ENCODE measurements around the gene MPC1L. TPM values are rescaled to one million over a fixed set of nuclear protein-coding genes. Genes with fewer than 3 reads are reported as not detected.

Gene MPC1L
- total and polyA plus RNA-seq, 2 experiments from 2014 or later: not detected

- peaks cover 1% of the 10 kb centered on the region; the same call in 1 of the 3 replicates for H3K4me1 Mint-ChIP-seq
- H3K4me3 Mint-ChIP-seq: no peak overlapping the region
- no peak overlapping the region for H3K27ac Mint-ChIP-seq
- Histone ChIP-seq H3K9me2 (ENCODE audit: insufficient read depth) (no peaks in the 10 kb centered on the region), H4K20me1 (replicated peaks; ENCODE audit: insufficient read depth) (no peaks in the 10 kb centered on the region), H3F3A (replicated peaks; ENCODE audit: low read depth) (peaks cover 6% of the 10 kb centered on the region), H2AFZ (no peak overlapping the region), H3K27ac (ENCODE audit: low read depth) (no peak overlapping the region), H3K27me3 (ENCODE audit: insufficient read depth) (no peaks in the 10 kb centered on the region), H3K36me3 (ENCODE audit: insufficient read depth) (no peaks in the 10 kb centered on the region), H3K4me2 (no peak overlapping the region), H3K4me1 (ENCODE audit: insufficient read depth) (no peaks in the 10 kb centered on the region), H3K79me2 (replicated peaks; ENCODE audit: insufficient read depth) (no peaks in the 10 kb centered on the region), H3K4me3 (no peak overlapping the region)
- DNase-seq (ENCODE audit: low spot score) (no peak), ATAC-seq (no peak)
- no peaks in the 10 kb centered on the region for H3K27me3 Mint-ChIP-seq (ENCODE audit: insufficient read depth, low read depth, poor library complexity)
- no peaks in the 10 kb centered on the region for H3K9me3 Mint-ChIP-seq
- H3K36me3 Mint-ChIP-seq (ENCODE audit: low read depth): no peaks in the 10 kb centered on the region
- TF ChIP-seq ETS1 (IDR thresholded peaks at IDR 0.05) (no peak), STAT1 (IDR thresholded peaks at IDR 0.05; ENCODE audit: unreplicated experiment) (no peak), CREB1 (CRISPR knock-in tag; IDR thresholded peaks at IDR 0.05; ENCODE audit: low read depth) (no peak), POLR2AphosphoS5 (IDR thresholded peaks at IDR 0.05; ENCODE audit: low read depth) (no peak), ZNF114 (CRISPR knock-in tag; IDR thresholded peaks at IDR 0.05) (no peak), EZH2 (IDR thresholded peaks at IDR 0.05; ENCODE audit: low read depth, unreplicated experiment) (no peak), CTCF (conservative IDR thresholded peaks at IDR 0.05; ENCODE audit: low read depth in 2 of 2) (no peak)
- TF ChIP-seq, protein P1, sequence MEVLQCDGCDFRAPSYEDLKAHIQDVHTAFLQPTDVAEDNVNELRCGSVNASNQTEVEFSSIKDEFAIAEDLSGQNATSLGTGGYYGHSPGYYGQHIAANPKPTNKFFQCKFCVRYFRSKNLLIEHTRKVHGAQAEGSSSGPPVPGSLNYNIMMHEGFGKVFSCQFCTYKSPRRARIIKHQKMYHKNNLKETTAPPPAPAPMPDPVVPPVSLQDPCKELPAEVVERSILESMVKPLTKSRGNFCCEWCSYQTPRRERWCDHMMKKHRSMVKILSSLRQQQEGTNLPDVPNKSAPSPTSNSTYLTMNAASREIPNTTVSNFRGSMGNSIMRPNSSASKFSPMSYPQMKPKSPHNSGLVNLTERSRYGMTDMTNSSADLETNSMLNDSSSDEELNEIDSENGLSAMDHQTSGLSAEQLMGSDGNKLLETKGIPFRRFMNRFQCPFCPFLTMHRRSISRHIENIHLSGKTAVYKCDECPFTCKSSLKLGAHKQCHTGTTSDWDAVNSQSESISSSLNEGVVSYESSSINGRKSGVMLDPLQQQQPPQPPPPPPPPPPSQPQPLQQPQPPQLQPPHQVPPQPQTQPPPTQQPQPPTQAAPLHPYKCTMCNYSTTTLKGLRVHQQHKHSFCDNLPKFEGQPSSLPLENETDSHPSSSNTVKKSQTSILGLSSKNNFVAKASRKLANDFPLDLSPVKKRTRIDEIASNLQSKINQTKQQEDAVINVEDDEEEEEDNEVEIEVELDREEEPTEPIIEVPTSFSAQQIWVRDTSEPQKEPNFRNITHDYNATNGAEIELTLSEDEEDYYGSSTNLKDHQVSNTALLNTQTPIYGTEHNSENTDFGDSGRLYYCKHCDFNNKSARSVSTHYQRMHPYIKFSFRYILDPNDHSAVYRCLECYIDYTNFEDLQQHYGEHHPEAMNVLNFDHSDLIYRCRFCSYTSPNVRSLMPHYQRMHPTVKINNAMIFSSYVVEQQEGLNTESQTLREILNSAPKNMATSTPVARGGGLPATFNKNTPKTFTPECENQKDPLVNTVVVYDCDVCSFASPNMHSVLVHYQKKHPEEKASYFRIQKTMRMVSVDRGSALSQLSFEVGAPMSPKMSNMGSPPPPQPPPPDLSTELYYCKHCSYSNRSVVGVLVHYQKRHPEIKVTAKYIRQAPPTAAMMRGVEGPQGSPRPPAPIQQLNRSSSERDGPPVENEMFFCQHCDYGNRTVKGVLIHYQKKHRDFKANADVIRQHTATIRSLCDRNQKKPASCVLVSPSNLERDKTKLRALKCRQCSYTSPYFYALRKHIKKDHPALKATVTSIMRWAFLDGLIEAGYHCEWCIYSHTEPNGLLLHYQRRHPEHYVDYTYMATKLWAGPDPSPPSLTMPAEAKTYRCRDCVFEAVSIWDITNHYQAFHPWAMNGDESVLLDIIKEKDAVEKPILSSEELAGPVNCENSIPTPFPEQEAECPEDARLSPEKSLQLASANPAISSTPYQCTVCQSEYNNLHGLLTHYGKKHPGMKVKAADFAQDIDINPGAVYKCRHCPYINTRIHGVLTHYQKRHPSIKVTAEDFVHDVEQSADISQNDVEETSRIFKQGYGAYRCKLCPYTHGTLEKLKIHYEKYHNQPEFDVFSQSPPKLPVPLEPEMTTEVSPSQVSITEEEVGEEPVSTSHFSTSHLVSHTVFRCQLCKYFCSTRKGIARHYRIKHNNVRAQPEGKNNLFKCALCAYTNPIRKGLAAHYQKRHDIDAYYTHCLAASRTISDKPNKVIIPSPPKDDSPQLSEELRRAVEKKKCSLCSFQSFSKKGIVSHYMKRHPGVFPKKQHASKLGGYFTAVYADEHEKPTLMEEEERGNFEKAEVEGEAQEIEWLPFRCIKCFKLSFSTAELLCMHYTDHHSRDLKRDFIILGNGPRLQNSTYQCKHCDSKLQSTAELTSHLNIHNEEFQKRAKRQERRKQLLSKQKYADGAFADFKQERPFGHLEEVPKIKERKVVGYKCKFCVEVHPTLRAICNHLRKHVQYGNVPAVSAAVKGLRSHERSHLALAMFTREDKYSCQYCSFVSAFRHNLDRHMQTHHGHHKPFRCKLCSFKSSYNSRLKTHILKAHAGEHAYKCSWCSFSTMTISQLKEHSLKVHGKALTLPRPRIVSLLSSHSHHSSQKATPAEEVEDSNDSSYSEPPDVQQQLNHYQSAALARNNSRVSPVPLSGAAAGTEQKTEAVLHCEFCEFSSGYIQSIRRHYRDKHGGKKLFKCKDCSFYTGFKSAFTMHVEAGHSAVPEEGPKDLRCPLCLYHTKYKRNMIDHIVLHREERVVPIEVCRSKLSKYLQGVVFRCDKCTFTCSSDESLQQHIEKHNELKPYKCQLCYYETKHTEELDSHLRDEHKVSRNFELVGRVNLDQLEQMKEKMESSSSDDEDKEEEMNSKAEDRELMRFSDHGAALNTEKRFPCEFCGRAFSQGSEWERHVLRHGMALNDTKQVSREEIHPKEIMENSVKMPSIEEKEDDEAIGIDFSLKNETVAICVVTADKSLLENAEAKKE (CRISPR knock-in tag; IDR thresholded peaks at IDR 0.05): no peak
- TF ChIP-seq, protein P2, sequence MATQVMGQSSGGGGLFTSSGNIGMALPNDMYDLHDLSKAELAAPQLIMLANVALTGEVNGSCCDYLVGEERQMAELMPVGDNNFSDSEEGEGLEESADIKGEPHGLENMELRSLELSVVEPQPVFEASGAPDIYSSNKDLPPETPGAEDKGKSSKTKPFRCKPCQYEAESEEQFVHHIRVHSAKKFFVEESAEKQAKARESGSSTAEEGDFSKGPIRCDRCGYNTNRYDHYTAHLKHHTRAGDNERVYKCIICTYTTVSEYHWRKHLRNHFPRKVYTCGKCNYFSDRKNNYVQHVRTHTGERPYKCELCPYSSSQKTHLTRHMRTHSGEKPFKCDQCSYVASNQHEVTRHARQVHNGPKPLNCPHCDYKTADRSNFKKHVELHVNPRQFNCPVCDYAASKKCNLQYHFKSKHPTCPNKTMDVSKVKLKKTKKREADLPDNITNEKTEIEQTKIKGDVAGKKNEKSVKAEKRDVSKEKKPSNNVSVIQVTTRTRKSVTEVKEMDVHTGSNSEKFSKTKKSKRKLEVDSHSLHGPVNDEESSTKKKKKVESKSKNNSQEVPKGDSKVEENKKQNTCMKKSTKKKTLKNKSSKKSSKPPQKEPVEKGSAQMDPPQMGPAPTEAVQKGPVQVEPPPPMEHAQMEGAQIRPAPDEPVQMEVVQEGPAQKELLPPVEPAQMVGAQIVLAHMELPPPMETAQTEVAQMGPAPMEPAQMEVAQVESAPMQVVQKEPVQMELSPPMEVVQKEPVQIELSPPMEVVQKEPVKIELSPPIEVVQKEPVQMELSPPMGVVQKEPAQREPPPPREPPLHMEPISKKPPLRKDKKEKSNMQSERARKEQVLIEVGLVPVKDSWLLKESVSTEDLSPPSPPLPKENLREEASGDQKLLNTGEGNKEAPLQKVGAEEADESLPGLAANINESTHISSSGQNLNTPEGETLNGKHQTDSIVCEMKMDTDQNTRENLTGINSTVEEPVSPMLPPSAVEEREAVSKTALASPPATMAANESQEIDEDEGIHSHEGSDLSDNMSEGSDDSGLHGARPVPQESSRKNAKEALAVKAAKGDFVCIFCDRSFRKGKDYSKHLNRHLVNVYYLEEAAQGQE (IDR thresholded peaks at IDR 0.05; ENCODE audit: unreplicated experiment): no peak
These were observed 10.7 kb upstream of the MPC1L start for GRCh38 chrX:40612511-40612910.
